GM12892 (cell line): ENCODE data around the gene C2orf74.
"Not testable (repeated sequence)": the region's sequence is repeated elsewhere in the genome, so short reads cannot be mapped to it uniquely, and the experiment has no call there.

Experiments
- DNase-seq: peaks from one replicate; pipeline ENCODE4 v3.0.0; 2011; ENCODE audit not compliant: insufficient read length
- FAIRE-seq: peaks from 2 replicates; lab custom pipeline; 2011; peaks lifted over from hg19 to GRCh38; lab: Jason Lieb, UNC
- POLR2A ChIP-seq: IDR thresholded peaks from 2 replicates; pipeline ENCODE4 v1.6.1; 2011; ENCODE audit warnings: low read depth, low read length, control low read depth
- POLR2AphosphoS5 ChIP-seq: IDR thresholded peaks from 2 replicates; pipeline ENCODE4 v1.6.1; 2011; ENCODE audit warnings: low read depth, low read length, control low read depth
- TAF1 ChIP-seq: IDR thresholded peaks from 2 replicates; pipeline ENCODE4 v1.6.1; 2011; ENCODE audit warnings: low read depth, mild to moderate bottlenecking, control low read depth, low read length, borderline replicate concordance

The C2orf74 gene

GRCh38 chr2:61145990-61146389 is 16.0 kb upstream of the C2orf74 start:
- FAIRE-seq, result no peak
- no peak for TF ChIP-seq POLR2A
- TF ChIP-seq TAF1, result no peak
- TF ChIP-seq POLR2AphosphoS5, result no peak
- DNase-seq, result no peak

GRCh38 chr2:61148091-61148490 is 13.9 kb upstream of the C2orf74 start:
- not testable (repeated sequence) for FAIRE-seq, DNase-seq

GRCh38 chr2:61149074-61149473 is 12.9 kb upstream of the C2orf74 start:
- no peak for FAIRE-seq
- no peak for DNase-seq
- TF ChIP-seq POLR2AphosphoS5, result no peak
- no peak for TF ChIP-seq POLR2A
- TF ChIP-seq TAF1, result no peak

GRCh38 chr2:61151436-61151835 is 10.6 kb upstream of the C2orf74 start:
- DNase-seq, result no peak
- no peak for TF ChIP-seq TAF1
- no peak for FAIRE-seq

- no peak for FAIRE-seq
- no peak for TF ChIP-seq POLR2AphosphoS5
- TF ChIP-seq TAF1, result no peak
- TF ChIP-seq POLR2A, result no peak
Measured at GRCh38 chr2:61157371-61158003, 4.5 kb upstream of the C2orf74 start.

GRCh38 chr2:61158356-61158955 is 3.5 kb upstream of the C2orf74 start:
- no peak for TF ChIP-seq POLR2AphosphoS5
- TF ChIP-seq POLR2A, result no peak
- TF ChIP-seq TAF1, result no peak
- no peak for FAIRE-seq

More at GRCh38 chr2:61157371-61158003, 4.5 kb upstream of the C2orf74 start:
- DNase-seq, result no peak

GRCh38 chr2:61162721-61163120 is 733 bp downstream of the C2orf74 start:
- no peak for TF ChIP-seq POLR2A
- no peak for TF ChIP-seq TAF1
- TF ChIP-seq POLR2AphosphoS5, result no peak
- FAIRE-seq (no peak), DNase-seq (no peak)

More at GRCh38 chr2:61158356-61158955, 3.5 kb upstream of the C2orf74 start:
- no peak for DNase-seq

- not testable (repeated sequence) for FAIRE-seq, DNase-seq
Measured at GRCh38 chr2:61165082-61165481, 3.1 kb downstream of the C2orf74 start.

- no peak for FAIRE-seq
- DNase-seq, result no peak
- TF ChIP-seq TAF1 (no peak), POLR2A (no peak), POLR2AphosphoS5 (no peak)
Measured at GRCh38 chr2:61165946-61166345, 4.0 kb downstream of the C2orf74 start.

- no peak for TF ChIP-seq POLR2AphosphoS5
- DNase-seq (no peak), FAIRE-seq (no peak)
Measured at GRCh38 chr2:61167579-61167978, 5.6 kb downstream of the C2orf74 start.

- no peak for FAIRE-seq
- no peak for TF ChIP-seq POLR2AphosphoS5
- no peak for TF ChIP-seq TAF1
- TF ChIP-seq POLR2A, result no peak
- DNase-seq, result no peak
Measured at GRCh38 chr2:61172671-61173070, 10.7 kb downstream of the C2orf74 start.

GRCh38 chr2:61173116-61173515 is 11.1 kb downstream of the C2orf74 start:
- no peak for TF ChIP-seq POLR2A
- no peak for TF ChIP-seq POLR2AphosphoS5
- TF ChIP-seq TAF1, result no peak
- FAIRE-seq, result no peak
- no peak for DNase-seq

GRCh38 chr2:61175036-61175435 is 13.0 kb downstream of the C2orf74 start:
- FAIRE-seq (no peak), DNase-seq (no peak)
- TF ChIP-seq POLR2AphosphoS5 (no peak), TAF1 (no peak), POLR2A (no peak)
